GM12891 (cell line): ENCODE measurements around the gene JPH2.

Source experiments
- POLR2A ChIP-seq: IDR thresholded peaks from 2 replicates; pipeline ENCODE4 v1.6.1; 2011; ENCODE audit warnings: low read depth, low read length, control low read depth
- POLR2AphosphoS5 ChIP-seq: IDR thresholded peaks from 2 replicates; pipeline ENCODE4 v1.6.1; 2011; ENCODE audit warnings: low read depth, low read length, control low read depth
- POU2F2 ChIP-seq: IDR thresholded peaks from 2 replicates; pipeline ENCODE4 v1.6.1; 2011; ENCODE audit warnings: low read depth, mild to moderate bottlenecking, control low read depth, low read length, moderate library complexity
- TAF1 ChIP-seq: IDR thresholded peaks from 2 replicates; pipeline ENCODE4 v1.6.1; 2011; ENCODE audit warnings: low read depth, low read length, control low read depth

- no peak for TF ChIP-seq POLR2A
- TF ChIP-seq POLR2AphosphoS5, result no peak
- TF ChIP-seq TAF1, result no peak
- no peak for TF ChIP-seq POU2F2
These were observed 55.3 kb downstream of the JPH2 start for GRCh38 chr20:44131704-44132103.
